NB4 (cell line): ENCODE results near the gene LCN6.

ENCODE experiments used
- DNase-seq: peaks from one replicate; pipeline ENCODE4 v3.0.0; 2010; ENCODE audit warnings: low read depth
- H3K4me3 ChIP-seq: one replicate; pipeline ENCODE4 v1.5.1; 2011; ENCODE audit warnings: mild to moderate bottlenecking, low read depth, low read length, moderate library complexity
- CTCF ChIP-seq: IDR thresholded peaks from one replicate; pipeline ENCODE4 v1.5.1; 2012; ENCODE audit warnings: low read depth, low read length
- MAX ChIP-seq: IDR thresholded peaks from 2 replicates; pipeline ENCODE4 v1.6.1; 2011; ENCODE audit warnings: low read depth, low read length
- MYC ChIP-seq: IDR thresholded peaks from 2 replicates; pipeline ENCODE4 v1.6.1; 2011; ENCODE audit warnings: low read depth, low read length
- POLR2A ChIP-seq: IDR thresholded peaks from 2 replicates; pipeline ENCODE4 v1.6.1; 2011; ENCODE audit warnings: mild to moderate bottlenecking; ENCODE audit not compliant: insufficient read length; ENCODE audit errors: extremely low read depth

LCN6 gene

GRCh38 chr9:136725612-136726011, 22.7 kb downstream of the LCN6 start:
- peak overlapping the region; percentile 87 for H3K4me3 ChIP-seq
- DNase-seq: no peak
- TF ChIP-seq MAX (no peak), POLR2A (no peak), MYC (no peak), CTCF (no peak)

GRCh38 chr9:136724772-136725171, 23.6 kb downstream of the LCN6 start:
- no peak for TF ChIP-seq POLR2A
- no peak for TF ChIP-seq MYC
- TF ChIP-seq MAX: no peak
- no peak for TF ChIP-seq CTCF
- DNase-seq: no peak
- no peak overlapping the region for H3K4me3 ChIP-seq

- TF ChIP-seq POLR2A: no peak
- TF ChIP-seq CTCF: no peak
- TF ChIP-seq MAX: no peak
- no peak for TF ChIP-seq MYC
- no peak for DNase-seq
- no peak overlapping the region for H3K4me3 ChIP-seq
Measured at GRCh38 chr9:136723989-136724388, 24.3 kb downstream of the LCN6 start.

GRCh38 chr9:136723362-136723976, 24.9 kb downstream of the LCN6 start:
- TF ChIP-seq MYC (no peak), CTCF (no peak), POLR2A (no peak), MAX (no peak)
- no peak overlapping the region for H3K4me3 ChIP-seq
- DNase-seq: peak; percentile 36

GRCh38 chr9:136722969-136723356, 25.4 kb downstream of the LCN6 start:
- peak; percentile 52 for DNase-seq

More at GRCh38 chr9:136722969-136723356, 25.4 kb downstream of the LCN6 start:
- no peak overlapping the region for H3K4me3 ChIP-seq
- TF ChIP-seq CTCF (no peak), MAX (no peak), POLR2A (no peak), MYC (no peak)
